DMS153 treated with DMSO at 0.1 percent for 48 hours (cell line): ENCODE measurements around the gene HSPA12B.
"Not testable (repeated sequence)": the region's sequence is repeated elsewhere in the genome, so short reads cannot be mapped to it uniquely, and the experiment has no call there.

Source experiments
- DNase-seq: peaks from one replicate; lab custom pipeline; 2025; ENCODE audit not compliant: unreplicated experiment; lab: John Stamatoyannopoulos, UW

Gene HSPA12B

DNA sequence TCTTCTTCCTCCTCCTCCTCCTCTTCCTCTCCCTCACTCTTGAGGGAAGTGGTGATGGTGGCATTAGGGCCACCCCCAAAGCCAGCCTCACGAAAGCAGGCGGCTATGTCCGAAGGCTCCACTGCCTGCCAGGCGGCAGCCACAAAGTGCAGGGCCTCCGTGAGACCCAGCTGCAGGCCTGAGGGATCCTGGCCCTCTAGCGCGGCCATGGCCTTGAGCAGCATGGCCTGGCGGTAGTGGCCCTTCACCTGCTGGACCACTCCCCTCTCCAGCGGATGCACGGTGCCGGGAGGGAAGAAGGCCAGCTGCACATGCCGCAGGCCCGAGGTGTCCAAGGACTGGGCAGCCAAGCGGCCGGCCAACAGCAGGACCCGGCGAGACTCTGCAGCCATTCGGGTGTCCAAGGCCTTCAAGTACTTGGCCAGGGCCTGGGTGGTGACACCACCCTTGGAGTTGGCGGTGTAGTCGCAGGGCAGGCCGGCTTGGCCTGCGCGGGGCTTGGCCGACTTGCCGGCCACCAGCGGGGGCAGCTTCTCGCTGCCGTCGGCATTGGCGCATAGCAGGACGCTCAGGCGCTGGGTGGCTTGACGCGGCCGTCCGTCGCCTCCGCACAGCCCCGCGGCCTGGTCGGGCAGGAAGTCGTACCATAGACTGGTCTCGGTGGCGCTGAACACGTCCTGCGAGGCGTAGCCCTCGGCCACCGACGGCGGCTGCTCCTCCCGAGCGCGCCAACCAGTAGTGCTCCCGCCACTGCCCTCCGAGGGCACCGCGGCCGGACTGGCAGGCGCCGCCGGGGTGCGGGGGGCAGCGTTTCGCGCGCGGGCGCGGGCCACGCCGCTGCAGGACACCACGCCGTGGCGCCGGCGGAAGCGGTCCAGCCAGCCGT lies 53.0 kb downstream of the HSPA12B start:
- no peak for DNase-seq

DNA sequence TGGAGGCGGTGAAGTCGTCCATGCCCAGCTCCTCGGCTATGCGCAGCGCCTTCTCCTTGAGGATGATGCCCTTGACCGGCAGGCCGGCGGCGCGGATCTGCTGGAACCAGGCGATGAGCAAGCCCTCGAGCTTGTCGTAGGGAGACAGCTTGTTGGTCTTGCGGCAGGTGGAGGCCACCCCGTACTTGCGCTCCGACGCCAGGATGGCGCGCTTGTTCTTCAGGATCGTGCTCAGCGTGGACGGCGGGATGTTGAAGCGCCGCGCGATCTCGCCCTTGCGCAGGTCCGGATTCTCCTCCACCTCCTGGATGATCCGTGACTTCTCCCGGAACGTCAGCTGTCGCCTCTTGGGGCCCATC lies 53.6 kb downstream of the HSPA12B start:
- no peak for DNase-seq

- DNase-seq, result peak; percentile 70
Measured at GRCh38 chr20:3786665-3787323, 54.3 kb downstream of the HSPA12B start, which contains the start of gene CENPB. CENPB (minus strand) TSS chr20:3786740; CDS start chr20:3786483, 257 bp downstream.

DNA sequence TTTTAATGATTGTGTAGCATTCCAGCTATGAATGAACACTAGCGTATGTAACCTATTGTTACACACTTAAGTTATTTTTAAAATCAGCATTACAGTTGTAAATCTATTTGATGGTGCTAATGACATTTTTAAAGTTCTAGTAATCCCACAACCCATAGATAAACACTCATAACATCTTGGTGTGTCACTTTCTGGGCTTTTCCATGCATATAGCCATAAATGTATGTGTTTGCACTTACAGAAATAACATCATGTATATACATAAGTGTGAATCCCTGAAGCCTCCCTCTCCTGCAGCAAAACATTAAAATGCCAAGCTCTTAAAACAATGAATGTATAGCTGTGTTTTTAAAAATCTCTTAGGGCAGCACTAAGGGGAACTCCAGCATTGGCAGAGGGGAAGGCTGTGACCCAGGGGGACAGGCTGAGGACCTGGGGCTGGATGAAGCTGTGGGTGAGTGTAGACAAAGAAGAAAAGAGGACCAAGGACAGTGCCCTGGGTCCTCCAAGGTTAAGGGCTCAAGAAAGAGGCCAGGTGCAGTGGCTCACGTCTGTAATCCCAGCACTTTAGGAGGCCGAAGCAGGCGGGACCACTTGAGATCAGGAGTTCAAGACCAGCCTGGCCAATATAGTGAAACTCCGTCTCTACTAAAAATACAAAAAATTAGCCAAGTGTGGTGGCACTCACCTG lies 55.0 kb downstream of the HSPA12B start:
- DNase-seq, result no peak

DNA sequence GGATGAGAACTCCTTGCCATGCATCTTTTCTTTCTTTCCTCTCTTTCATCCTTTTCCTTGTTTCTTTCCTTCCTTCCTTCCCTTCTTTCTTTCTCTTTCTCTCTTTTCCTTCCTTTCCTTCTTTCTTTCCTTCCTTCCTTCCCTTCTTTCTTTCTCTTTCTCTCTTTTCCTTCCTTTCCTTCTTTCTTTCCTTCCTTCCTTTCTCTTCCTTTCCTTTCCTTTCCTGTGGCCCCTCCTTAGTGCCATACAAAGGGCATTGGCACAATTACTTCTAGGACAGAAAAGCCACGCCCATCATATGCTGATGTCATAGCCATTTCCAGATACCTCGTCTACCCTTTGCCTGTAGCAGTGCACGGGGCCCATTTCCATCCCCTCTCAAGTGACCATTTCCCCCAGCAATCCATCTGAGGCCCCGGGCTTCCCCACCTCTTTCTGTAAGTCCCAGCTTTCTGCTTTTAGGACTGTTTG lies 56.2 kb downstream of the HSPA12B start:
- no peak for DNase-seq

DNA sequence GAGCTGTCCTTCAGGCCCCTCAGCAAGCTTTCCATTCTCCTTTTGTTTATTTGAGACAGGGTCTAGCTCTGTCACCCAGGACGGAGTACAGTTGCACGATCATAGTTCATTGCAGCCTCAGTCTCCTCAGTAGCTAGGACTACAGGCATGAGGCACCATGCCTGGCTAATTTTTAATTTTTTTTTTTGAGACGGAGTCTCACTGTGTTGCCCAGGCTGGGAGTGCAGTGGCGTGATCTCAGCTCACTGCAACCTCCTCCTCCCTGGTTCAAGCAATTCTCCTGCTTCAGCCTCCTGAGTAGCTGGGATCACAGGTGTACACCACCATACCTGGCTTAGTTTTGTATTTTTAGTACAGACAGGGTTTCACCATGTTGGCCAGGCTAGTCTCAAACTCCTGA lies 56.7 kb downstream of the HSPA12B start:
- not testable (repeated sequence) for DNase-seq

- not testable (repeated sequence) for DNase-seq
Measured at GRCh38 chr20:3794168-3794567, 61.7 kb downstream of the HSPA12B start.

GRCh38 chr20:3794701-3795420 lies 62.4 kb downstream of the HSPA12B start:
- no peak for DNase-seq

DNA sequence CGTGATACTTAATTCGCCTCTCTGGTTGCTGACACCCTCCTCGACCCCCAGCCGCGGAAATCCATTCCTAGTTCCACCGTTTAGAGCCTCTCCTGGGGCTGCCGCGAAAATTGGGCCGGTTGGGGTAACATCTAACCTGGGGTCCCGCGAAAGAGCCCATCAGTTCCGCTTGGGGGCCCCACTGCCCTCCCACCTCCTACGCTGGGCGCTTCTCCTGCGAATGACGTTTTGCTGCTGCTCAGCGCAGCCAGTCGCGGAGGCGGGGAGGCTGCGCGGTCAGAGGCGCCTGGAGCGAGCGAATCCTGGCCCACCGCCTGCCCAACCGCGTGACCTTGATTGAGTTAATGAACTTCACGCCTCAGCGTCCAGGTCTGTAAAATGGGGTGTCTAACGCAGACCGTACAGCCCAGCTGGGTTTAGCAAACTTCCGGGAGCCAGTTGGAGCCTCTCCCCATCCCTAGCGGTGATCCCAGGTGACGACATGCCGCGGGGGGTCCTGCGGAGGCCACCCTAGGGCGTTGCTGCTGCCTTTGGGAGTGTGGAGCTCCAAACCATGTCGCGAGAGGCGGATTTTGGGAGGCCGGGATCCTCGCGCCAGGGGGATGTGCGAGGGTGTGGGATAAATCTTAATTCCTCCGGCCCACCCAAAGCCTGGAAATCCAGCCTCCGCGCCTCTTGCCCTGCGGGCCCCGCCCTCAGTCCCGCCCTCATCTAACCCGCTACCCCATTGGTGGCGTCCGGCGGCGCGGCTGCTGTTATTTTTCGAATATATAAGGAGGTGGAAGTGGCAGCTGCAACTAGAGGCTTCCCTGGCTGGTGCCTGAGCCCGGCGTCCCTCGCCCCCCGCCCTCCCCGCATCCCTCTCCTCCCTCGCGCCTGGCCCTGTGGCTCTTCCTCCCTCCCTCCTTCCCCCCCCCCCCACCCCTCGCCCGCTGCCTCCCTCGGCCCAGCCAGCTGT lies 63.3 kb downstream of the HSPA12B start, which contains the start of gene CDC25B:
CDC25B (plus strand) TSS at position 800 of the 958 bp plus-strand sequence. CDS start 222 bp downstream, outside the sequence.
- DNase-seq, result peak; percentile 88

DNA sequence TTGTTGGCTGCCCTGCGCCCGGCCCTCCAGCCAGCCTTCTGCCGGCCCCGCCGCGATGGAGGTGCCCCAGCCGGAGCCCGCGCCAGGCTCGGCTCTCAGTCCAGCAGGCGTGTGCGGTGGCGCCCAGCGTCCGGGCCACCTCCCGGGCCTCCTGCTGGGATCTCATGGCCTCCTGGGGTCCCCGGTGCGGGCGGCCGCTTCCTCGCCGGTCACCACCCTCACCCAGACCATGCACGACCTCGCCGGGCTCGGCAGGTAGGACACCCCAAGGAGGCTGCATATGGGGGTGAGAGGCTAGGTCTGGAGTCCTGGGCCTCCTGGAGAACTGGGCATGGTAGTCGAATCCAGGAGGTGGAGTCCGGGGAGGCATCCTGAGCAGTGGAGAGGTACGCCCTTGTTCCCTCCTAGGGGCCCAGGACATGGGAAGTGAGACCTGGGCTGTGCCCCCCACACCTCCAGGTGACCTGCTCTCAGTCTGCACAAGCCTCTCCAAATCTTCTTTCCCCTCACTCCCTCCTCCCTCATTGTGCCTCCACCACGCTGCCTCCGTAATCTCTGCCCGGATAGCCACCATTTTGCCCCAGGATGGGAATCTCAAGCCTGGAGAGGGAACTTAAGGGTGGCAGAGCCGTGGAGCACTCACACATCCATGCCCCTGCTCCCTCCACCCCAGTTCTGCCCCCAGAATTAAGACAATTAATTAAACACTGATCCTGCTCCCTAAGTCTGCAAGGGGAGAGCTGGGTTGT lies 64.2 kb downstream of the HSPA12B start:
- no peak for DNase-seq

DNA sequence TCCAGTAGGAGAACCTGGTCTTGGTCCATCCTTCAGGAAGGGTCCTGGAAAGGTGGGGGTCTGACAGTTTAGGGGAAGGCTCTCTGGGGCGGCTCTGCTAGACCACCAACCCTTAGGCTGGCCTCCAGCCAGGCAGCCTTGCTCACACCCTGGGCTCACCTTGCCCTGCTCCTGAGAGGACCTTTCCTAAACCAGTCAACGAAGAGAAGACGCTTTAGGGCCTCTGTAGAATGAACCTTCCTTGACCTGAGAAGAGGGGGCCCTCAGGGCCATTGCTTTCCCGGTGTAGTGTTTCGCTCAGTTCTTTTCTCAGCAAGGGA lies 64.7 kb downstream of the HSPA12B start:
- no peak for DNase-seq

GRCh38 chr20:3797592-3798372 lies 65.3 kb downstream of the HSPA12B start:
- peak; percentile 28 for DNase-seq

DNA sequence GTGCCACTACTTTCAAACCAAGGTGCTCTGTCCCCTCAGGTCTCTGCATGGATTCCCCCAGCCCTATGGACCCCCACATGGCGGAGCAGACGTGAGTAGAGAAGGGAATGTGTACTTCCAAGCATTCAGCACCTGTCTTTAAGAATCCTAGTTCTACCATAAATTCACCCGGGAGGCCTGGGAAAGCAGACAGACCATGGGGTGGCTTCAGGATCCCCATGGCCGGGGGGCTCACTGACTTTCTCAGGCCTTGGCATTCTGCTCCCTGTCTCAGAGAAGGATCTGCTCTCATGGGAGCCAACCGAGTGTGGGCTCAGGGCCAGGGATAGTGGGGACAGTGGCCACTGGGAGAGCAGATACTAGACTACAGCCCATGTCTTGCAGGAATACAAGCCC lies 65.9 kb downstream of the HSPA12B start:
- DNase-seq, result no peak

DNA sequence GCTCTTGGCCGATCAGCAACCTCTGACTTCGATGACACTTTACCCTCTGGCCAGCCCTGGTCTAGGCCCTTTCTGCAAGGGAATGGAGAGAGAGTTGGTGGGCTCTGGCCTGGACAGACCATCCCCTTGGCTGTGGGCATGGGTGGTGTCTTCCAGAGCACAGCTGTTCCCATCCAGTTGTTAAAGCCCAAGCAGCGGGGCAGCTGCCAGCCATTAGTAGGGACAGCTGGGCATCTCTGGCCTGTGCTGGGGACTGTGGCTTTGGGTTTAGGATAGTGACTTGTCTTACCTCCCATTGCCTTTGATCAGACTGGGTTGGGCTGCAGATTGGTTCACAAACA lies 66.4 kb downstream of the HSPA12B start:
- no peak for DNase-seq

- DNase-seq, result no peak
Measured at GRCh38 chr20:3800256-3800877, 67.9 kb downstream of the HSPA12B start.

GRCh38 chr20:3800878-3801260 lies 68.4 kb downstream of the HSPA12B start:
- no peak for DNase-seq

GRCh38 chr20:3801299-3801698 lies 68.8 kb downstream of the HSPA12B start:
- DNase-seq, result no peak

DNA sequence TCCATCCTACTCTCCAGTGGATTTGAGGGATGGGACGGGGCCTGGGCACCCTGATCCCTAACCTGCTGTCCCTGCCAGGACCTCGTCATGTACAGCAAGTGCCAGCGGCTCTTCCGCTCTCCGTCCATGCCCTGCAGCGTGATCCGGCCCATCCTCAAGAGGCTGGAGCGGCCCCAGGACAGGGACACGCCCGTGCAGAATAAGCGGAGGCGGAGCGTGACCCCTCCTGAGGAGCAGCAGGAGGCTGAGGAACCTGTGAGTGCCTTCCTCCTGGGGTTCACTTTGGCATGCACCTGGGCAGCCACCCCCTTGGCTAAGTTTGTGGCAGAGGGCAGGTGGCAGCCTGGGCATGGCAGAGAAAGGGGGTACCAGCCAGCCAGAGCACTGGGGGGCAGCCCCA lies 69.4 kb downstream of the HSPA12B start:
- no peak for DNase-seq
